ENCODE data around the gene TSC22D4.
A peak's percentile ranks its signal among the peaks of the same experiment; 100 is the strongest.
"Not testable (repeated sequence)": the region's sequence is repeated elsewhere in the genome, so short reads cannot be mapped to it uniquely, and the experiment has no call there.

The TSC22D4 gene

DNA sequence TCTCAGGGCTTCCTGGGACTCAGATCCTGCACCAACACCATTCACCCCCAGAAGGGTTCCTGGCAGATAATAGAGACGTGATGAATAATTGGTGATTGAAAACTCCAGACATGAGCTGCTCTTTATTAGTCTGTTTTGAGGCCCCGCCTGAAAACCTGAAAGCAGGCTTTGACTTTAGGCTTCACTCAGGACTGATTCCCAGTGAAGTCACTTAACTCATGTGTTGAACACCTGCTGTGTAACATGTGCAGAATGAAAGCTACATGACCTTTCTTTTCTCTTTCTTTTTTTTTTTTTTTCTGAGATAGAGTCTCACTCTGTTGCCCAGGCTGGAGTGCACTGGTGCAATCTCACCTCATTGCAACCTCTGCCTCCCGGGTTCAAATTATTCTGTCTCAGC is 23.8 kb downstream of the TSC22D4 start:
- no peak overlapping the region for H3K4me3 Mint-ChIP-seq
- H3K36me3 Mint-ChIP-seq (ENCODE audit: low read depth) = no peaks in the 10 kb centered on the region
- no peaks in the 10 kb centered on the region for H3K9me3 Mint-ChIP-seq

DNA sequence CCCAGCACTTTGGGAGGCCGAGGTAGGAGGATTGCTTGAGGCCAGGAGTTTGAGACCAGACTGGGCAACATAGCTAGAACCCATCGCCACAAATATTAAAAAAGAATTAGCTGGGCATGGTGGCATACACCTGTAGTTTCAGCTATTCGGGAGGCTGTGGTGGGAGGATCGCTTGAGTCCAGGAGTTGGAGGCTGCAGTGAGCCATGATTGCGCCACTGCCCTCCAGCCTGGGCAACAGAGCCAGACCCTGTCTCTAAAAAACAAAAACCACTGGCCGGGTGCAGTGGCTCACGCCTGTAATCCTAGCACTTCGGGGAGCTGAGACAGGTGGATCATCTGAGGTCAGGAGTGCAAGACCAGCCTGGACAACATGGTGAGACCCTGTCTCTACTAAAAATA is 25.2 kb downstream of the TSC22D4 start:
- H3K27ac Mint-ChIP-seq; H3K36me3 Mint-ChIP-seq (ENCODE audit: low read depth); H3K9me3 Mint-ChIP-seq; H3K4me3 Mint-ChIP-seq; H3K27me3 Mint-ChIP-seq (ENCODE audit: low read depth): not testable (repeated sequence)
- peaks cover 12% of the 10 kb centered on the region for H3K4me1 Mint-ChIP-seq

More for the DNA sequence above, 23.8 kb downstream of the TSC22D4 start:
- H3K27me3 Mint-ChIP-seq (ENCODE audit: low read depth) = no peaks in the 10 kb centered on the region
- peaks cover 12% of the 10 kb centered on the region for H3K4me1 Mint-ChIP-seq
- TF ChIP-seq, protein P1, sequence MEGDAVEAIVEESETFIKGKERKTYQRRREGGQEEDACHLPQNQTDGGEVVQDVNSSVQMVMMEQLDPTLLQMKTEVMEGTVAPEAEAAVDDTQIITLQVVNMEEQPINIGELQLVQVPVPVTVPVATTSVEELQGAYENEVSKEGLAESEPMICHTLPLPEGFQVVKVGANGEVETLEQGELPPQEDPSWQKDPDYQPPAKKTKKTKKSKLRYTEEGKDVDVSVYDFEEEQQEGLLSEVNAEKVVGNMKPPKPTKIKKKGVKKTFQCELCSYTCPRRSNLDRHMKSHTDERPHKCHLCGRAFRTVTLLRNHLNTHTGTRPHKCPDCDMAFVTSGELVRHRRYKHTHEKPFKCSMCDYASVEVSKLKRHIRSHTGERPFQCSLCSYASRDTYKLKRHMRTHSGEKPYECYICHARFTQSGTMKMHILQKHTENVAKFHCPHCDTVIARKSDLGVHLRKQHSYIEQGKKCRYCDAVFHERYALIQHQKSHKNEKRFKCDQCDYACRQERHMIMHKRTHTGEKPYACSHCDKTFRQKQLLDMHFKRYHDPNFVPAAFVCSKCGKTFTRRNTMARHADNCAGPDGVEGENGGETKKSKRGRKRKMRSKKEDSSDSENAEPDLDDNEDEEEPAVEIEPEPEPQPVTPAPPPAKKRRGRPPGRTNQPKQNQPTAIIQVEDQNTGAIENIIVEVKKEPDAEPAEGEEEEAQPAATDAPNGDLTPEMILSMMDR (IDR thresholded peaks at IDR 0.05; ENCODE audit: unreplicated experiment in 3 of 3) = no peak
- H3K27ac Mint-ChIP-seq = peak overlapping the region in 1 of 3 experiments; percentile 61

DNA sequence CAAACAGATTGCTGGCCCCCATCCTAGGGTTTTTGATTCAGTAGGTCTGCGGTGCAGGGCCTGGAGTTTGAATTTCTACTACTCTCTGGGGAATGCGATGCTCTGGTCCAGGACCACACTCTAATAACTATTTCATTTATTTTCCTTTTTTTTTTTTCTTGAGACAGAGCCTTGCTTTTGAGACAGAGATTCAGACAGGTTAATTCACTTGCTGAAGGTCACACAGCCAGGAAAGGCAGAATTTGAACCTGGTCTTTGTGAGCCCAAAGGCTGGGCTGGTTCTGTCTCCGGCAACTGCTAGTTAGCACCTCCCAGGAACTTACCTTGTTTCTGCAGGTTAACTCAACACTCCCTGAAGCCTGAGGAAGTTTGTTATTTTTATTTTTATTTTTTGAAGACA is 26.5 kb downstream of the TSC22D4 start:
- H3K9me3 Mint-ChIP-seq = no peaks in the 10 kb centered on the region
- peaks cover 12% of the 10 kb centered on the region for H3K4me1 Mint-ChIP-seq
- H3K27ac Mint-ChIP-seq = no peak overlapping the region
- H3K27me3 Mint-ChIP-seq (ENCODE audit: low read depth) = no peaks in the 10 kb centered on the region
- H3K4me3 Mint-ChIP-seq = no peak overlapping the region
- TF ChIP-seq, protein P1 (IDR thresholded peaks at IDR 0.05; ENCODE audit: unreplicated experiment in 3 of 3) = no peak
- no peaks in the 10 kb centered on the region for H3K36me3 Mint-ChIP-seq (ENCODE audit: low read depth)

DNA sequence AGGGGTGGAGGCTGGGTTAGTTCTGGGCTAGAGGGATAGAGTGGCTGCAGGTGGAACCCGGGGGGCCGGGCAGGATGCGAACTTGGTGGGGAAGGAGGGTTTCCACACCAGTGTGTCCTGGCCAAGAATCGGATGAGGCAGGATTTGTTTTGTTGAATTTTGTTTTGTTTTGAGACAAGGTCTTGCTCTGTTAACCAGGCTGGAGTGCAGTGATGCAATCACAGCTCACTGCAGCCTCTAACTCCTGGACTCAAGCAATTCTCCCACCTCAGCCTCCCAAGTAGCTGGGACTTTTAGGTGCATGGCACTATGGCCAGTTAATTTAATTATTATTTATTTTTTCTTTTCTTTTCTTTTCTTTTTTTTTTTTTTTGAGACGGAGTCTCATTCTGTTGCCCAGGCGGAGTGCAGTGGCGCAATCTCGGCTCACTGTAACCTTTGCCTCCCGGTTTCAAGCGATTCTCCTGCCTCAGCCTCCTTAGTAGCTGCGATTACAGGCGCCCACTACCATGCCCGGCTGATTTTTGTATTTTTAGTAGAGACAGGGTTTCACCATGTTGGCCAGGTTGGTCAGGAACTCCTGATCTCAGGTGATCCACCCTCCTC is 29.7 kb downstream of the TSC22D4 start:
- Mint-ChIP-seq H3K36me3 (ENCODE audit: low read depth) (no peaks in the 10 kb centered on the region), H3K27me3 (ENCODE audit: low read depth) (no peaks in the 10 kb centered on the region), H3K9me3 (no peaks in the 10 kb centered on the region), H3K27ac (peak overlapping the region in 1 of 3 experiments; percentile 48), H3K4me3 (peak overlapping the region; percentile 3 to 72 (median 69)), H3K4me1 (no peaks in the 10 kb centered on the region)
- TF ChIP-seq, protein P1 (IDR thresholded peaks at IDR 0.05; ENCODE audit: unreplicated experiment in 3 of 3) = no peak

DNA sequence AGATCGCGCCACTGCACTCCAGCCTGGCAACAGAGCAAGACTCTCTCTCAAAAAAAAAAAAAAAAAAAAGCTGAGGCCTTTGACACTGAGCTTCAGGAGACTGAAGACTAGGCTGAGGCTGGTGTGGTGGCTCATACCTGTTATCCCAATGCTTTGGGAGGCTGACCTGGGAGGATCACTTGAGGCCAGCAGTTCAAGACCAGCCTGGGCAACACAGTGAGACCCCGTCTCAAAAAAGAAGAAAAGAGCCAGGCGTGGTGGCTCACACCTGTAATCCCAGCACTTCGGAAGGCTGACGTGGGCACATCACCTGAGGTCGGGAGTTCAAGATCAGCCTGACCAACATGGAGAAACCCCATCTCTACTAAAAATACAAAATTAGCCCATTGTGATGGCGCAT is 31.7 kb downstream of the TSC22D4 start:
- not testable (repeated sequence) for H3K36me3 Mint-ChIP-seq (ENCODE audit: low read depth); H3K4me1 Mint-ChIP-seq; H3K4me3 Mint-ChIP-seq; H3K9me3 Mint-ChIP-seq; H3K27me3 Mint-ChIP-seq (ENCODE audit: low read depth); H3K27ac Mint-ChIP-seq

DNA sequence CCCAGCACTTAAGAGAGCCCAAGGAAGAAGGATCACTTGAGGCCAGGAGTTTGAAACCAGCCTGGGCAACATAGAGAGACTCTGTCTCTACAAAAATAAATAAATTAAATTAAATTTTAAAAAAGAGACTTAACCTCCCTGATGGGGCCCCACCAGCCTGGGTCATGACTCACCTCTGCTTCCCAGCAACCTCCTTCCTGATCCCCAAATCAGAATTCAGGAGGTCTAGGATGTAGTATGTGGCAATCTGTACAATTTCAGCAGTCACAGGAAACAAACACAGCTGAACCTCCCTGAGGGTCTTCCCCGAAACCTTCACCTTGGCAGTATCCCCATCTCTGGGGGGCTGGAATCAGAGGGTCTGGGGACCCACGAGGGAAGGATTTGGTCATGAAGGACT is 33.0 kb downstream of the TSC22D4 start:
- TF ChIP-seq, protein P1 (IDR thresholded peaks at IDR 0.05; ENCODE audit: unreplicated experiment in 3 of 3) = no peak
- no peaks in the 10 kb centered on the region for H3K4me1 Mint-ChIP-seq
- no peak overlapping the region for H3K4me3 Mint-ChIP-seq
- peak overlapping the region in 1 of 3 experiments; percentile 37 for H3K27ac Mint-ChIP-seq
- no peaks in the 10 kb centered on the region for H3K27me3 Mint-ChIP-seq (ENCODE audit: low read depth)
- H3K36me3 Mint-ChIP-seq (ENCODE audit: low read depth) = no peaks in the 10 kb centered on the region
- H3K9me3 Mint-ChIP-seq = no peaks in the 10 kb centered on the region

Data from nephron (organoid).